BJ (cell line): ENCODE data around the gene CHSY3. TPM values are rescaled to one million over a fixed set of nuclear protein-coding genes. Genes with fewer than 3 reads are reported as not detected.

Source experiments
- CTCF ChIA-PET: fragments of 350-600 bp; formaldehyde crosslinking; extraction: SDS; loops from one replicate; lab custom pipeline; 2021; ENCODE audit warnings: antibody characterized with exemption, inconsistent platforms; lab: Yijun Ruan, JAX
- POLR2A ChIA-PET: fragments of 300-600 bp; sonication (Branson Sonifier 250); formaldehyde crosslinking; extraction: SDS; loops from one replicate; lab custom pipeline; 2021; ENCODE audit warnings: antibody characterized with exemption; lab: Charles Lee
- DNase-seq: peaks from one replicate; pipeline ENCODE4 v3.0.0-alpha.2; 2011; ENCODE audit warnings: low read depth
- H3K27me3 ChIP-seq: 2 replicates; pipeline ENCODE4 v1.6.0; 2011; ENCODE audit warnings: low read length; ENCODE audit not compliant: control insufficient read depth, insufficient read depth
- H3K36me3 ChIP-seq: 2 replicates; pipeline ENCODE4 v1.5.1; 2011; ENCODE audit warnings: low read length; ENCODE audit not compliant: control insufficient read depth, insufficient read depth
- H3K4me3 ChIP-seq: 2 replicates; pipeline ENCODE4 v1.5.1; 2011; ENCODE audit warnings: low read depth, mild to moderate bottlenecking, control low read depth, low read length
- polyA plus RNA-seq: library from polyadenylated mRNA; depleted of rRNA; stranded (reverse); fragments of >200 nt; gene quantifications from 2 replicates; pipeline ENCODE4 v1.2.3, GENCODE V29; 2011
- TF ChIP-seq, protein P1 (sequence below): IDR thresholded peaks from 2 replicates; pipeline ENCODE4 v1.5.1; 2011; ENCODE audit warnings: low read depth, mild to moderate bottlenecking, control low read depth, inconsistent platforms, low read length, moderate library complexity; ENCODE audit not compliant: insufficient read depth

CHSY3 gene
- polyA plus RNA-seq, 1 experiment: 0.91 TPM

- Histone ChIP-seq H3K4me3 (no peak overlapping the region), H3K27me3 (no peaks in the 10 kb centered on the region), H3K36me3 (no peaks in the 10 kb centered on the region)
- ChIA-PET CTCF (no interaction called here), POLR2A (no interaction called here)
- no peak for DNase-seq
- TF ChIP-seq, protein P1, sequence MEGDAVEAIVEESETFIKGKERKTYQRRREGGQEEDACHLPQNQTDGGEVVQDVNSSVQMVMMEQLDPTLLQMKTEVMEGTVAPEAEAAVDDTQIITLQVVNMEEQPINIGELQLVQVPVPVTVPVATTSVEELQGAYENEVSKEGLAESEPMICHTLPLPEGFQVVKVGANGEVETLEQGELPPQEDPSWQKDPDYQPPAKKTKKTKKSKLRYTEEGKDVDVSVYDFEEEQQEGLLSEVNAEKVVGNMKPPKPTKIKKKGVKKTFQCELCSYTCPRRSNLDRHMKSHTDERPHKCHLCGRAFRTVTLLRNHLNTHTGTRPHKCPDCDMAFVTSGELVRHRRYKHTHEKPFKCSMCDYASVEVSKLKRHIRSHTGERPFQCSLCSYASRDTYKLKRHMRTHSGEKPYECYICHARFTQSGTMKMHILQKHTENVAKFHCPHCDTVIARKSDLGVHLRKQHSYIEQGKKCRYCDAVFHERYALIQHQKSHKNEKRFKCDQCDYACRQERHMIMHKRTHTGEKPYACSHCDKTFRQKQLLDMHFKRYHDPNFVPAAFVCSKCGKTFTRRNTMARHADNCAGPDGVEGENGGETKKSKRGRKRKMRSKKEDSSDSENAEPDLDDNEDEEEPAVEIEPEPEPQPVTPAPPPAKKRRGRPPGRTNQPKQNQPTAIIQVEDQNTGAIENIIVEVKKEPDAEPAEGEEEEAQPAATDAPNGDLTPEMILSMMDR: no peak
These were observed 263.9 kb downstream of the CHSY3 start for GRCh38 chr5:130168211-130168610.

- ChIA-PET CTCF (interaction anchor here (0.6 kb wide), 1 partner anchor 12 kb away, joined by 3 read pairs; no protein-coding TSS in a partner anchor), POLR2A (no interaction called here)
- TF ChIP-seq, protein P1: no peak
- H3K36me3 ChIP-seq: no peaks in the 10 kb centered on the region
- DNase-seq: no peak
- H3K4me3 ChIP-seq: no peak overlapping the region
- H3K27me3 ChIP-seq: no peaks in the 10 kb centered on the region
These were observed 267.4 kb downstream of the CHSY3 start for GRCh38 chr5:130171699-130172098.

DNA sequence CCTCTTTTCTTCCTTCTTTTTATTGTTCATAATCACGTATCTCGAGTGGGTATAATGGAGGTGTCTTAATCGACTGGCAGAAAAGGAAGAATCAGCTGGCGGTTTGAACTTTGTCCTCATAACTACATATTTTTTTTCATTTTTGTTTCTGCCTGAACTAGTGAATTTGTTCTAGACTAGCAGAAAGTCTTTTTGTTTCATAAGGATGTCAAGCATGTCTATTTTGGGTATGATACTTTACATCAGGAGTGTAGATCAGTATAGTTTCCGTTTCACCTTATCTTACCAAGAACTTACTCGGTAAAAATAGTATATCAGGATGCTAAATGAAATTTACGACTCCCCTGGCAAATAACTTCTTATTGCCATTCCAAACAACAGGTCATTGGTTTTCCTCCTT, 278.9 kb downstream of the CHSY3 start:
- Histone ChIP-seq H3K4me3 (no peak overlapping the region), H3K36me3 (no peaks in the 10 kb centered on the region), H3K27me3 (no peaks in the 10 kb centered on the region)
- TF ChIP-seq, protein P1: no peak
- no peak for DNase-seq
- CTCF ChIA-PET: no interaction called here
- POLR2A ChIA-PET: no interaction called here

DNA sequence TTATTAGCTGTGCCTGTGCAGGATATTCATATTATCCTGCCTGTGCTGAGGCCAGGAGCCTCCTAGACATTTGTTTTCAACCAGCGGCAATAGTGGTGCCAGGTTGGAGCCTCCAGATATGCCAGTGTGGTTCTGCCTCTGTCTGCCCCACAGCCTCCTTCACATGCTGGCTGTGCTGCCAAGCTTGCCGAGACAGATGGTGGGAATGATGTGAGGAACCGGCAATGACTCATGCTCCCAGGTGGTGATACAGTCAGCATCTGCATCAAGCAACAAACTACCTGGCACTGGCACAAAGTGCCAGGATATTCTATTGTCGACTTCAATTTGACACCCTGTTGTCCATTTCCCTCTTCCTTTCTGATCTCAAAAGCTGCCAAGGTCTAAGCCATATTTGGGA, 285.7 kb downstream of the CHSY3 start:
- TF ChIP-seq, protein P1: no peak
- Histone ChIP-seq H3K27me3 (no peaks in the 10 kb centered on the region), H3K36me3 (no peaks in the 10 kb centered on the region), H3K4me3 (no peak overlapping the region)
- DNase-seq: no peak
- ChIA-PET POLR2A (no interaction called here), CTCF (no interaction called here)

- ChIA-PET CTCF (interaction anchor here (0.7 to 1.5 kb wide), 3 partner anchors 11 to 807 kb away, joined by 3 to 5 read pairs (median 3); no protein-coding TSS in a partner anchor), POLR2A (no interaction called here)
- Histone ChIP-seq H3K4me3 (no peak overlapping the region), H3K36me3 (no peaks in the 10 kb centered on the region), H3K27me3 (no peaks in the 10 kb centered on the region)
- TF ChIP-seq, protein P1: peak; percentile 34
- DNase-seq: no peak
These were observed 294.7 kb downstream of the CHSY3 start for GRCh38 chr5:130198927-130199326.
